CD4-positive, alpha-beta T cell treated with Interleukin-15 for 4 hours (primary cell): ENCODE results near the gene NR5A2.

Source experiments
- DNase-seq: peaks from one replicate; pipeline ENCODE4 v3.0.0-alpha.2; 2020; ENCODE audit warnings: low spot score

NR5A2 gene

DNA sequence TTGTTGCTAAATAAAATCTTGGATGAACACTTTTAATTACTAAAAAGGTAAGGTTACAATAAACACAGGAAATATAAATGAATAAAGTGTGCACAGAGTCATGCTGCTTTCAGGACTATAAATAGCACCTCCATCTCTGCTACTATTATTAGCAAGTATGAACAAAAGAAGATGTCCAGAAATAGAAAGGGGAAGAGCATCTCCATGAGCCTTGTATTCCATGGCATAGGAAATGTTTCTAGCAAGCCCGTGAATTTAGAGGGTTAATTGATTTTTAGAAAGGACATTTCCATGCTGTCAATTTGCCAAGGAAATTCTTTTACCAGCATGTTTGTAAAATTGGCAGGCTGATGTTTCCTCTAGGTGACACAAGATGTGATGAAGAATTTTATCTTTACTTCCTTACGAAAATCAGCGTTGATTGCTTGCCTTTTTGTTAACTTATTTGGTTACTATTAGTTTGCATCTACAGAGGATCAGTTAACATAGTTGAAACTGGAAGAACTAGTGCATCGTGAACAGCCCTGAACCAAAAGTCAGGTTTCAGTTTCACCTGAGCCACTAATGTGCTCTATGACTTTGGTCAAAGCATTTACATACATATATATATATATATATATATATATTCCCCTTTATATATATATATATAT is 45.3 kb downstream of the NR5A2 start:
- DNase-seq: no peak

- DNase-seq: no peak
Measured at GRCh38 chr1:200073286-200073637, 45.8 kb downstream of the NR5A2 start.

GRCh38 chr1:200075522-200075921 is 48.0 kb downstream of the NR5A2 start:
- no peak for DNase-seq

DNA sequence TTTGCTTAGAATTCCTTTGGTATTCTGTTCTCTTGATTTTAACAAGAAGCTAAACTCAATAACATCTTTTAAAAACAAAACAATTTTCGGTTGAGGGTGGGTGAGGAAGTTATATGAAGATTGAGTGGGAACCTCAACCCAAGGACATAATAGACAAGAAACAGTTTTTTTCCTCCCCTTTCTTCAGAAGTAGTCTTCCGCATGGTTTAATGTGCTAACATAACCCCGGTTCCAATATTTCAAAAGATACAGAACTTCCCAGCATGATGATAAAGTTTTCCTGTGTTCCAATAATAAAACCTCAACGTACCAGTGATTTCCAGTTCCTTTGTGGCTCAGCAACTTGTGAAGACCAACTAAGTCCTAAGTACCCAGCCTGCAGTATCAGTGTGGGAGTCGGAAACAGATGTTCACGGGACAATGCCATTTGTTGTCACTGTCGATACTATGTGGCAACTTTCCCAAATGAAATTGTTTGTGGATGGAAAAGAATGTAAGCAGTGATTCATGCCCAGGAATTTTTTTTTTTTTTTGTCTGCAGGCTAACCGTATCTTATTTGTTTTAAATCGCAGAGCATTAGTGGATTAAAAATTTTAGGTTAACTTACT is 48.5 kb downstream of the NR5A2 start:
- no peak for DNase-seq

GRCh38 chr1:200079232-200079940 is 51.9 kb downstream of the NR5A2 start:
- DNase-seq: no peak

DNA sequence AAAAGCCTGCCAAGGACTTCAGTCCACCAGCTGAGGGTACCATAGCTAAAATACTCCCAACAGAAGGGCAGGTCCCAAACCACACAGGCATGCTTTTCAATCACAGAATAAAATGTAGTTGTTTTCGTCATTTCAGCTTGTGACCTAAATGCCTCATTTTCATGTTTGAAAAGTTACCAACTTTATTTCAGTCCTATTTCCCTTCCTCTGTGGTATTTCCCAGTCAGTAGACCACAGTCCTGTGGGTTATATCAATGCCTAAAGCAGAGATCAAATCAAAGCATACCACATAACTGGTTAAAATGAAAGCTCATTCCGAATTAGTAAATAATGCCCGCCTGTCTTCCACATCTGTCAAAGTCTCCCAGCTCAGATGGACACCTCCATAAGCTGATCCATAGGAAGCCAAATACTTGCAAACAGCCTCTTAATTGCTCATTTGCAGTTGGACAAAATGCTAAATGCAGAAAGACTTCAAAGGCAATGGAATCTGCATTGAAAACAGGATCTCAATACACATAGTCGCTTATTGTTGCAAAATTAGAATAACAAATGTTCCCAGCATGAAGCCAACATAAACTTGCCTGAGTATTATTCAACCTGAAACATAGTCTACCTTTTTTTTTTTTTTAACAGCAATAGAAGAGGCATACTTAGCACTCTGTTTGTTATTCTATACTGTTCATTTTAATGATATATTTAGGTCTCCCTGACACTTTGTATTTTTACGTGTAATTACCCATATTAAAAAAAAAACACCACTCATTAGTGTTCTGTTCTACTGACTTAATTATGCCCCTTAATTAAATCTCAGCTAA is 53.9 kb downstream of the NR5A2 start:
- no peak for DNase-seq

DNA sequence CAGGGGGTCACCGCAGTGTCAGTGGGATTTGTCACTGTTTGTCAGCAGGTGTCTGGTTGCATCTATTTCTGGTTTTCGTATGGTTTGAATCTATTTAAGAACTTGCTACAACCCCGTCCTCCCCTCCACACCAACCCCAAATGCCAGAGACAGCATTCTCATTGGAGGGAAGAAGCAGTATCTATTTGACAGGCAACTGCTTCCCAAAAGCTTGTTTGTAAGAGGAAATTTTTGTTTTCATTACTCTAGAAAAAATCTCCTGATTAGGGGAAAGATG is 54.4 kb downstream of the NR5A2 start:
- DNase-seq: no peak

GRCh38 chr1:200082329-200082728 is 54.8 kb downstream of the NR5A2 start:
- DNase-seq: no peak

DNA sequence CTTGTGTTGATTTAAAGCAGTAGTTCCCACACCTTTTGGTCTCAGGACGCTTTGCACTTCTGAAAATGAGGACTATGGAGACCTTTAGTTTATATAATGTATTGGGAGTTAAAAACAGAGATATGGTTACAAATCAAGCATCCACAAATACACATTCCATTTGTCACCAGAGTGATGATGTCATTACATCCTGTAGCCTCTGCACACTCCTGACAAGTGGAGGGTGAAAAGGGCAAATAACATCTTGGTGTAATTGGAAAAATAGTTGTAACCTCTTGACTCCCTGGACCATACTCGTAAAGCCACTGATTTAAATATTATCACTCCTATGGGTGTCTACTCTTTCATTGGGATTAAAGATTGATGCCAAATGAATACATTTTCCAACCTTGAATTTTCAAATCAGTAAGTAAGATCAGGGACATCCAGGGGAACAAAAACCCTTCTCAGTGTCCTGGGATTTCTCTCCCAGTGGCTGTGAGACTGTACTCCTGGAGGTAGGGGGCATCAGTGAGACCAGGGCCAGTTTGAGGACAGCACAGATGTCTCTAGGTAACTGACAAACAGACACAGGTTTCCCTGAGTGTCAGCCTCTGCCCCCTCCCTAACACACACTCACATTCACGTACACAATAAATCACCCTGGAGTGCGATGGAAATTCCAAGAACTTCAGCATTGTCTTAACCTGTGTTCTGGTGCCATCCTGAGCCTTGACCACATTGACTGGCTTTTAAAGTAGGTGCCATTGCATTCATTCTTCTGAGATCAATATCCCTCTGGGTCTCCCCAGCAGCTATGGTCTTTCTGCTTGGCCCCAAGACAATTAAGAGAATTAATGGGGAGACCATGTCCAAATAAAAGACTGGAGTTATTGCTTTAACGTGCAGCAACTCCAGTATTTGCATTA is 63.0 kb downstream of the NR5A2 start:
- no peak for DNase-seq

DNA sequence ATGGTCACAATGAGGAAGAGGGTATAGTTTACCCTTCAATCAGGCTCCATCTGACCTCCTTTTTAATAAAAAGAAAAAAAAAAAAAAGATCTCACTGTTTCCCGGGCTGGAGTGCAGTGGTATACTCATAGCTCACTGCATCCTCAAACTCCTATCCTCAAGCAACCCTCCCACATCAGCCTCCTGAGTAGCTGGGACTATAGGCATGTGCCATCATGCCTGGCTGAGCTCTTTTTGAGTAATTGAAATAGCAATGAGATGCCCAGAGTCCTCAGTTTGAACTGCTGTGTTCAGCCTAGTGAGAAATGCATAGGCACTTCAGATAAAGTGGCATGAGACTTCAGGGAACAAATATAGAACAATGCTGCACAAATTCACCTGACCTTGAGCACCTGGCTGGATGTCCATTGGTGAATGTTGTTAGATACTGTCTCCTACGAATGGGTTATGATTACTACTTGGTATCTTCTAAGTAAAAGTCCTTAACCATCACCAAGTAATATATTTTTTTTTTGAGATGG is 67.6 kb downstream of the NR5A2 start:
- DNase-seq: no peak

GRCh38 chr1:200096774-200097173 is 69.3 kb downstream of the NR5A2 start:
- DNase-seq: no peak

DNA sequence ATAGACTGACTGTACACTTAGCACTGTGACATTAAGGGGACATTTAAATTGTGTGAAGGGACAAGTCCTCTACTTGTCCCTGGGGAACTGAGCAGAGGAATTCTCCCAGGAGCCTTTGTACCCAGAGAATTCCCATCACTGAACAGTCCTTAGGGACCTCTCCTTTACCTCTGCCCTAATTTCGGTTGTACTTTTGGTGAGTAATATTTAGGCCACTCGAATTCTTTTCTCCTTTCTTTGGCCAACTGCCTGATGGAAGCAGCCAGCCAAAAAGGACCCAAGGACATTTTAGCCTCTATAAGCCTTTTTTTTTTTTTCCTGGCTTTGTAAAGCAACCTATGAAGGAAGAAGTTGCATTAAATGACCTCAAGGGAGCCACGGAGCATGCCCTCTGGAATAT is 71.5 kb downstream of the NR5A2 start:
- DNase-seq: no peak

DNA sequence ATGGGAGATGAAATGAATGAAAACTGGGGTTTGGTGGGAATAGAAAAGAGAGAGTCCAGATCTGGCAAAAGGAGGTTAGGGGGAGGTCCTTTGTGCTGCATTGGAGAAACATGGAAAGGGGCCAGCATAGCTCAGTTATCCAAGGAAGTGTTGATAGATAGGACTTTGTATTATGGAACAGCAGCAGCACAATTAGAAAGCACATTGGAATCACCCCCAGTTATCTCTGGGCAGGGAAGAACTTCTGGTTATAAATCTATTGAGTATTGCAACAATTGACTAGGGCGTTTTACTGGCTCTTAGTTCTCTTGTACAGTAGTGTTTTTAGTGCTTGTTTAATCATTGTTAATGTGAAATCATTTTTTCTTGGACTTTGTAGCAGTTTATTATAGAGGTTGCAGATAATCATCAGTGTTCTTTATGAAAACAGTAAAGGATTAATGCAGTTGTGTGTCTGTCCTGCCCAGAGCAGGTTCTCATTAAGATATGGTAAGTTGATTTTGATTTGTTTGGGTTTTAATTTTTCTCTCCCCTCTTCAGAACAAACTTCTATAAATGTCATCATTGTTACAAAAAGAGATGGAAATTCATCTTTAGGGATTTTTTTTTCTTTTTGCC is 76.6 kb downstream of the NR5A2 start:
- no peak for DNase-seq

- DNase-seq: no peak
Measured at GRCh38 chr1:200107004-200107470, 79.5 kb downstream of the NR5A2 start.

DNA sequence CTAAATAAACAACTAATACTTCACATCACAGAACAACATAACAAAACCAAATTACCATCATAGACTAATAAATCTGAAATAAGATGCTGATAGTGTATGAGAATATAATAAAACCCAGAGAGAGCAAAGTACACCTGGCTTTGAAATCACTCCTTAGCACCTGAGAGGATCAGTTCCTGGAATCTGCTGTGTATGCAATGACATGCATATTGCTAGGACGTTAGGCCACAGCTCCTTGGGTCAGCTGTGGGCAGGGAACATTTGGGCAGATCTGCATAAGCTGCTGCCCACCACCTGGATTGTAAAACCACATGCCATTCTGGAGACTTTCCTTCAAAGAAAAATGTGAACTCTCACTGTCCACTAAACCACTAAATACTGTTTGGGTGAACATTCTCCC is 81.1 kb downstream of the NR5A2 start:
- no peak for DNase-seq

GRCh38 chr1:200112290-200112689 is 84.8 kb downstream of the NR5A2 start:
- DNase-seq: no peak

GRCh38 chr1:200115532-200115931 is 88.0 kb downstream of the NR5A2 start:
- no peak for DNase-seq

- no peak for DNase-seq
Measured at GRCh38 chr1:200116324-200116723, 88.8 kb downstream of the NR5A2 start.

DNA sequence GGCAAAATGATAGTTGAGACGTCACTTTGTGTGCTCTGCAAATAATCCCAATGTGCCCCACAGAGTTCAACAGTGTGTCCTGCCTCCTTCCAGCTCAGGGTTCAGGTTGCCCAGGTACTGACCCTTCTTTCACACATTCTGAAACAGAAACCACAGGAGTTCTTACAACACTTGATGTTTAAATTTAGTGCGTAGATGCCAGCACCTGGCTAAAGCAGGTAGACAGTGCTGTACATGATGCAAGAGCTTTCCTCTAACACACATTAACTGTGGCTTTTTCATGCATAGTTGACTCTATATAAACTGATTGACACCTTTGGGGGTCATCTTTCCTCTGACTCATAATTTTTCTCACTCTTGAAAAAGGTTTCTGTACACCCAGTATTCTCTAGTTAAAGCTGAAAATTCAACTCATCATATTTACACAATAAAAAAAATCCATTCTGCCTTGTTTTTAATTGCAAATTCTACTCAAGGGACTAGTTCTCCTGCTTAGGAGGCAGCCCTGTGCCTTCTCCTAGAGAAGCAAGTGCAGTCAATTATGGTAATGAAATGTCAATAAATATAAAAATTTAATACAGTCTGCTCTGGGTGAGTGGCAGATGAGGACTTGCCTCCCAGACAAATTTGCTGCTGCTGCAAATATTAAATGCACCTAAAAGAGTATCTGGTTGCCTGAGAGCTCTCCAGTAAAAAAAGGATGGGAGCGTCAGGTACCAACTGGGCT is 91.4 kb downstream of the NR5A2 start:
- no peak for DNase-seq

DNA sequence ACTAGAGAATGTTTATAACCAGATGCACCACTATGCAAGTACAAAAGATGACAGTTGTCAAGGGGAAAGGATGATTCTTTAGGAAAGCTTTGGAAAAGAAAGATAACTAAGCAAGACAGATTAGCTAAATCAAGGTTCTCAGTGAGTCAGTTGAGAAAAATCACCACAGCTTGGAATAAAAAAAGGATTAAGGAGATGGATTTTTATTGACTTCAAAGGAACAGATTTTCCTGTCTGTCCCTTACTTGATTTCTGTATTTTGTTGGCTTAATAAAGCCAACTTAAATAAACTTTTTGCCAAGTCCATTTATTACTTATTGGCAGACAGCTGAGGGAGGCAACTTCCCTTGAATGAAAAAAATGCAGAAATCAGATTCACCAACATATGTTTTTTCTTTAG is 93.9 kb downstream of the NR5A2 start:
- no peak for DNase-seq
